Stimulated activated CD8-positive, alpha-beta memory T cell treated with anti-CD3 and anti-CD28 coated beads, Interleukin-7, amount 100 ng/mL, for 4 hours (primary cell): ENCODE results near the gene IRF8.

Experiments
- DNase-seq, 2 donors: peaks; one replicate each; pipeline ENCODE4 v3.0.0-alpha.2; 2020; ENCODE audit warnings: low read depth in 2 of 2

IRF8 gene

GRCh38 chr16:85913141-85913601, 14.2 kb downstream of the IRF8 start:
- no peak for DNase-seq

- DNase-seq = no peak
These were observed 14.9 kb downstream of the IRF8 start for GRCh38 chr16:85913688-85914422.

- DNase-seq = no peak
These were observed 15.4 kb downstream of the IRF8 start for GRCh38 chr16:85914423-85914794.

GRCh38 chr16:85915125-85915845, 16.3 kb downstream of the IRF8 start:
- DNase-seq = no peak

GRCh38 chr16:85916141-85916890, 17.4 kb downstream of the IRF8 start:
- peak in 1 of 2 donors; percentile 25 for DNase-seq

DNA sequence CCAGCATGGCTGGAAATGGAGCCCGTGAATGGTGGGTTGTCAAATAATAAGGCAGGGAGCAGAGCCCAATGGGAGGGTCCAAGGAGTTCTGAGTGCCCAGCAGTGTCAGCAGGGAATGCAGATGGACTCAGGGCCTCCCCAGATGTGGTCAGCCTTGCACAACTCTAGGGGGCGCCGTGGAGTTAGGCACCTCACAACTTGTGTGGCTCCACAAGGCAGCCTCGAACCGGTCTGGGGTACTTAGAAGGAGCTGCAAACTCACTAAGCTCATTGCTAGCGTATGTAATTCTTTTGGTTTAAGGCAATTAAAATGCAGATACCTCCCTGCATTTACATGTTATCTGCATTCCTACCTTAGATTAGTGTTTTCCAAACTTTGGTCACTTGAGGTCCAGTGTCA, 18.1 kb downstream of the IRF8 start:
- DNase-seq = no peak

DNA sequence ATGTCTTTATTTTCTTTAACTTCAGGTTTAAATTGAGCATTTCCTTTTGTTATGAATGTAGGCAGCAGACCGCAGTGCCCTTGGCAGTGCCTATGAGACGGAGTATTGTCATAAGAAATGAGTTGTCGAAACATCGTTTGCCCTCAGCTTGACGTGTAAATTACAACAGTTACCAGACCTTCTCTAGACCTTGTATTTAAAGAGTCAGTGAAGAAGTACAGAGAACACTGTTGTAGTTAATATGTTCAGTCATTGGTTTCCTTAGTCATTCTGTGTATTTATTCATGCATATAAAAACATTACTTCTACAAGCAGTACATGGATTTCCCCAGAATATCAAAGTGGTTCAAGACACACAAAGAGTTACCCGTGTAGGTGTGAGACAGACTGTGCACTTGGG, 19.0 kb downstream of the IRF8 start:
- DNase-seq = no peak

- DNase-seq = no peak
These were observed 19.5 kb downstream of the IRF8 start for GRCh38 chr16:85918436-85918835.

DNA sequence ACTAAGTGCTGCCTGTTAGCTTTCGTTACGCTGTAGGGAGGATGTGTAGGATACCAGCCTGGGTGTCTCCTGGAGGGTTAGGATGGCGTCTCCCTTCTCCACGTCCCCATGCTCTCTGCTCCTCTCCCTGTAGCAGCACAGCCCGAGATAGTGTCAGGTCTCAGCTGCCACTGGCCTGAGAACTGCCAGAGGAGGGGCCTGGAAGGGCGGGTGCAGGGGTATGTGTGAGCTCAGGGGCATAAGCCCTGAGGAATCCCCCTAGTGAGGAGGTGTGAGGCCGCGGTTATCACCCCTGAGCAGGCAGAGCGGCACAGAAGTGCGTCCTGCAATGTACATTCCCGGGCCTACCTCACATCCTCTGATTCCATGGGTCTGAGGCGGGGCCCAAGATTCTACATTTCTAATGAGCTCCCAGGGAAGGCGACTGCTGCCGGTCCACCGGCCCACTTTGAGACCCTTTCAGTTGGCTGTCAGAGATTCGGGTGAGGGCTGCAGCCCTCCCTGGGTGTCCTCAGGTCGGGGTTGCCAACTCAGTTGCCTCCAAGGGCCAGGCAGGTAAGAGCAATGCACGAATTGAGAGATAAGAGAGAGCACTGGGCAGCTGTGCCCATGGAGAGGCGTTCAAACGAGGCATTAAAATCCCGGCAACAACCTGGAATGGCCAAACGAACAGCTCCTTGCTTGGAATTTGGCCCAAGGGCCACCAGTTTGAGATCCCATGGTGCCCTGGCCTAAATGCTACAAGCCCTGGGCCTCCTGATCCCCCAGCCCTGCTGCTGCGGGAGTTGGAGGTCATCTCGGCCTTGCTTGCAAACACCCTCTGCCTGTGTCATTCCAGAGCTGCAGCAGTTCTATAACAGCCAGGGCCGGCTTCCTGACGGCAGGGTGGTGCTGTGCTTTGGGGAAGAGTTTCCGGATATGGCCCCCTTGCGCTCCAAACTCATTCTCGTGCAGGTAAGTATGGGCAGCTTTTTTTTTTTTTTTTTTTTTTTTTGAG, 20.6 kb downstream of the IRF8 start:
- DNase-seq = no peak

GRCh38 chr16:85921026-85921425, 22.1 kb downstream of the IRF8 start:
- DNase-seq = no peak

GRCh38 chr16:85923153-85924021, 24.4 kb downstream of the IRF8 start:
- no peak for DNase-seq

DNA sequence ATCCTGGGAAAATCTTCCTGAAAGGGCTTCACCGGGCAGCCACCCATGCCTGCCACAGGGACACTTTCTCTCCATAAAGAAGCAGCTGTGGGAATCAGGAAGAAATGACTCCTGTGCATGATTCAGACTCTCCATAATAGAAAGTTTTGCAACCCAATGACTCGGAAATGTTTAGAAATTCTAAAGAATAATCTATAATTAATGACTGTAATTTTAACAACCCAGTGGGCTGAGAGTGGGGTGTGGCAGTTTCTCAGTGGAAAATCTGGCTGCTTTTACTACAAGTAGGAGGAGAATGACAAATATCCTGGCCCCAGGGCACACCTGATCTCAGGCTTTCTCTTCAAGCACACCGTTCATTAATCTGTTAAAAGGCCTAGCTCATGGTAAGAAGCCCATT, 25.7 kb downstream of the IRF8 start:
- DNase-seq = peak; percentile 32 to 36

DNA sequence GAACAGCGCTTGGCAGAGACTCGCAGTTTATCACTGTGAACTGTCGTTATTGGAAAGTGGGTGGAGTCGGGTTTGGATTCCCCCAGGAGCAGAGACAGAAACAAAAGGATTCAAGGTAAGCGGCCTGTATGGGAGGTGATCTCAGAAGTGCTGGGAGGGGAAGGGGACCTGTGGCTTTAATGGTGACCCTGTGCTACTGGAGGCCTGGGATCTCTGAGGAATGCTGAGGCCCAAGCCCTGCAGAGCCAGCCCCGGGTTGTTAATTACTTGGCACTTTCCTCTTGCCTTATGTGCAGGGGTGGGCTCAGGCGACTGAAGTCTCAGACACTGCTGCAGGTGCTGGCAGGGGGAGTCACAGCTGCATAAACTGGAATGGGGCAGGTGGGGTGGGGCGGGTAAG, 27.4 kb downstream of the IRF8 start:
- no peak for DNase-seq

DNA sequence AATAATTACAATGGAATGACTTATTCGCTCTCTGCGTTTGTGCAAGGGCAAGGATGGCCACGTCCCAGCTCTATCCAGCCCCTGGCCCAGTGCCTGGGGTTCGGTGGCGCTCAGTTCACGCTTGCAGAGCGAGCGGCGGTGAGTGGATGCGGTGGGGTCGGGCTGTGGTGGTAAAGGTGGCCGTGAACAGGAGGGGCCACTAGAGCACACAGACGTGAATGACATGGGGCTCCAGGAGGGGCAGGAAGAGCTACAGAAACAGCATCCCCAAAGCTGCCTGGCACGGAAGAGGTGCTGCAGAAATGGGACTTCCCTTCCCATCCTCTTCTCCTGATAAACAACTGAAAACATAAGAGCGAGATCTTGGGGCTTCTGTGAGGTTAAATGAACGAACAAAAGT, 28.4 kb downstream of the IRF8 start:
- DNase-seq = no peak

GRCh38 chr16:85927959-85928358, 29.0 kb downstream of the IRF8 start:
- no peak for DNase-seq

GRCh38 chr16:85928401-85928820, 29.4 kb downstream of the IRF8 start:
- DNase-seq = no peak

DNA sequence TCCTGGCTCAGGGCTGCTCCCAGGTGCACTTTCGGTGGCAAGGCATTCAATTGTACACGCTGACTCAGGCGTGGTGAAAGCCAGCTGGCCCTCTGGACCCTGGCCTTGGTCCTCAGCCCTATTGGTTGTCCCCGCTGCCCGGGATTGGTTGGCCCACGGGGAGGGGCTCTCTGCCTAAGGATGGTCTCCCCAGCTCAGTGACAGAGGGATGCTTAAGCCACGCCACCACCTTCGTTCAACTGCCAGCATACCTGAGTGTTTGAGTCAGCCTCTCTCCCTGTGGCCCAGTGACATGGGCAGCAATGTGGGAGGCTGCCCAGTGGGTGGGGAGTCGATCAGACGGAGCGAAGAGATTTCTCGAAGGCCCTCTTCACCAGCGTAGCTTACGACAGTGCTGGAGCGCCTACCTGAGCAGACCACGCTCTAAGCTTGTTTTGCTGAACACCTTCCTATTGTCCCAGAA, 30.3 kb downstream of the IRF8 start:
- no peak for DNase-seq

DNA sequence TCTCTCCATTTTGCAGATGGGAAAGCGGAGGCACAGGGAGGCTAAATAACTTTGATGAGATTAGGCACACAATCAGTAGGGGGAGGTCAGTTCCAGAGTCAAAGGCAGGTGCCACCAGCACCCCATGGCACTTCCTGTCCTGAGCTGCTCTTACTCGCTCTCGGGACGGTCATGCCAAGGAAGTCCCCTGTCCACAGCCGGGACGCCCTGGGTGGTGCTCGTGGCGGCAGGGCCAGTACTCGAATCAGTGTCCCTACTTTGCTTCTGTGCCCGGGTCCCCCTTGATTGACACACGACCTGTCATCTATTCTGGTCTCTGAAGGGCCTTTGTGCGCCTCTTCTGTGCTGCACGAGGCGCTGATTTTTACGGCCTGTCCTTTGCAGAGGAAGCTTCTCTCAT, 31.3 kb downstream of the IRF8 start:
- no peak for DNase-seq

DNA sequence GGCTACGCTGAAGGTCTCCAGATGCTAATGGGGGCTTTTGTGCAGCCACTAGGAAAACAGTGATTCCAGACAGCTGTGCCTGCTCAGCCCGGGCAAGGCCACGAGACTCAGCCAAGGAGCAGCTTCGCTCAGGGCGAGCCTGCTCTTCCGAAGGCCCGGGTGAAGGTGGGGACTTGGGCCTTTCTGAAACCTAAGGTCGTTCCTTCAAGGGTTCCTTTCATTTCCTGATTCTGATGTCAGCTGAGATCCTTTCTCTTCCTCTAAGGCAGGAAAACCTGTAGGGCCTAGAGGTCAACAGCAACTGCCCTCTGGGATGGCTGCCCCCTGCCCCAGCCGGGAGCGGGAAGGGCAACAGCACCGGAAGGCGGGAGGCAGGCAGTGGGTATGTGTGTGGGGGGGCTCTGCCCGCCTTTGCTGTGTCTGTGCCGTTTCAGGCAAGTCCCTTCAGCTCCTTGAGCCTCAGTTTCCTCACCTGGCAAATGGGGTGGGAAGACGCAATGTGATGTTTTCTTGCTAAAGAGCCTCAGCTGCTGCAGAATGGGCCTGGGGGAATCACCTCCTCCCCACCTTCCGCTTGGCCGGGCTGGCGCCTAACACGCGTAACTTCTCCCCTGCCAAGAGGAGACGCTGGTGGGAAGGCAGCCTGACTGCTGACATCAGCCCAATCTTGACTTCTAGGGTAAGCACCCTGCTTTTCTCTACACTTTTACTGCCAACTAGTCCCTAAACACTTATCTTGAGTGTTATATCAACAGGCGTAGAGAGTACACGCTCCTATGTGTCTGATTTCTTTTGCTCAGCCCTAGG, 32.8 kb downstream of the IRF8 start:
- DNase-seq = no peak
